GM19328 (cell line): Measurements from ENCODE around the gene BABAM2.
"Not testable (repeated sequence)": the region's sequence is repeated elsewhere in the genome, so short reads cannot be mapped to it uniquely, and the experiment has no call there.

ENCODE experiments used
- ATAC-seq: cut with Tn5 transposase; IDR thresholded peaks from one replicate; pipeline ENCODE4 v1.9.1; 2021; ENCODE audit warnings: mild to moderate bottlenecking, moderate library complexity; ENCODE audit not compliant: unreplicated experiment

The BABAM2 gene

DNA sequence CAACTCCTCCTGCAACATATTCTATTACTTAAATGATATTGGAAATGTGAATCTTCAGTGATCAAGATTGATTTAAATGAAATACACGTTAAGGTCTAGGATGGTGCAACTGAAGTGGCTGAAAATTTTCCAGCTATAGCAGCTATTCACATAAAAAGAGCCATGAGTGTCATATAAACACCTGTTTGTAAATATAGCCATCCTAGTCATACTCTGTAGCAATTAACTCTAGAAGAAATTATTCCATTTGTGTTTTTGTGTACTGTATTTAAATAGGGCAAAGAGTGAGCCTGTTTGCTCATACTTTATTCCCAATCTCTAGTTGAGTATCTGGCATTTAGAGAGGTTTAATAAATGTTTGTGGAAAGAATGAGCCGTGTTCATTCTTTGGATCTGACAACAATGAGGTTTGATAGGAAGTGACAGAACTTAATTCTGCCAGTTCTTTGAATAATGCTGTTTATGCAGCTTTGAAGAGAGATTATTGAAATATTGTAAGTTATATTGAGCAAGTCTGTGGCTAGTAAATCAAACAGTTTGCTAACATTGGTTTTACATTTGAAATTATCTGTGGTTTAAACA is 49.7 kb downstream of the BABAM2 start:
- ATAC-seq: no peak

DNA sequence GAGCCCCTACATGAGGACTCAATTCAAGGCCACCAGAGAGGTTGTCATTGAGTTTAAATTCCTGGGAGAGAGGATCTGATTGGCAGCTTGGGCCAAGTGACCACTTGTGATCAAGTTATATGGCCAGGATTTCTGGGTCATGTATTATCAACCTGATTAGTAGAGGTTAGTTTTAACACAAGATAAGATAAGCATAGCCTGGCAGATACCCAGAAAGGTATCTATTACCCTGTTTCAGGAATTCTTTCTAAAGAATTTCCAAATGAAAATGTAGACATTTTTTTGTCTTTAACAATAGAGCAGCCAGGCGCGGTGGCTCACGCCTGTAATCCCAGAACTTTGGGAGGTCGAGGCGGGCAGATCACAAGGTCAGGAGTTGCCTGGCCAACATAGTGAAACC is 50.5 kb downstream of the BABAM2 start:
- ATAC-seq: no peak

DNA sequence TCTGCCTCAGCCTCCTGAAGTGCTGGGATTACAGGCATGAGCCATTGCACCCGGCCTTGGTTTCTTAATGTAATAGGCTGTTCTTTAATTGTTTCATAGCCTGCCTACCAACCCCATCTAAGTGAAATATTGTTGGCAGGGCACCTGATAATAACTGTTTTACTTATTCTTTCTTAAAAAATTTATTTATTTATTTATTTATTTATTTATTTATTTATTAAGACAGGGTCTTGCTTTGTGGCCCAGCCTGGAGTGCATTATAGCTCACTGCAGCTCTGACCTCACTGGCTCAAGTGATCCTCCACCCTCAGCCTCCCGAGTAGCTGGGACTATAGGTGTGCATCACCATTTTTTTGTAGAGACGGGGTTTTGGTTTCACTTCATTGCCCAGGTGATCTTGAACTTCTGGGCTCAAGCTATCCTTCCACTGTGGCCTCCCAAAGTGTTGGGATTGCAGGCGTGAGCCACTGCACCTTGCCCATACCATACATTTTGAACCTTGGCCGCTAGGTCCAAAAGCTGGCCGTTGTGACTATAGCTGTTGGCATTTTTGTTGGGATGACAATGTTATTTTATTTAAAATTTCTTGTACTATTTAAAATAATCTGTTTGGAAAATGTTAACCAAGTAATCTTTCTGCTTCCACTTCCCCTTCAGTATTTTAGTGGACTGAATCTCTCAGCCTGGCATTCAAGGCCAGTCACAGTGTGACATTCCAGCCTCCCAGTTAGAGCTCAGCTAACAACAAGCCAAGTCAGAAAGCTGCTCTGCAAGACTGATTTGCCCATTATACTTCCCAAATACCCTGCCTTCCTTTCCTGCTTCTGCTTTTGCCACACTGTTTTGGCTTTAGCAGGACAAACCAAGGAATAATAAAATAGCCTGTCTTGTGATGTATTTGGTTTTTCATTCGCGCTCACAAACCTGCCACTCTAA is 52.4 kb downstream of the BABAM2 start:
- ATAC-seq: no peak

DNA sequence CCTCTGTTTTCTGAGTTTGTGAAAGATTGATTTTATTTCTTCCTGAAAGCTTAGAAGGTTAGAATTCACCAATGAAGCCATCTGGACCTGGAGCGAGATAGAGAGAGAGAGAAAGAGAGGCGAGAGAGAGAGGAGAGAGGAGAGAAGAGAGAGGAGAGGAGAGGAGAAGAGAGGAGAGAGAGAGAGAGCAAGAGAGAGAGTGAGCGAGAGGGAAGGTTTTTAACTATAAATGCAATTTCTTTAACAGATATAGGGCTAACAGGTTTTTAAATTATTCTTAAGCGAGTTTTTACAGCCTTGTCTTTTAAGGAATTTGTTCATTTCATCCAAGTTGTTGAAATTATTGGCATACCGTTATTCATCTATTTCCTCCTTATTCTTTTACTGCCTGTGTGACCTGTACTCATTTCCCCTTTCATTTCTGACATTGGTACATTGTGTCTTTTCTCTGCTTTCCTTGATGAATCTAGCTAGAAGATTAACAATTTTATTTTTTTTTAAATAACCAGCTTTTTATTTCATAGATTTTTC is 56.1 kb downstream of the BABAM2 start:
- no peak for ATAC-seq

DNA sequence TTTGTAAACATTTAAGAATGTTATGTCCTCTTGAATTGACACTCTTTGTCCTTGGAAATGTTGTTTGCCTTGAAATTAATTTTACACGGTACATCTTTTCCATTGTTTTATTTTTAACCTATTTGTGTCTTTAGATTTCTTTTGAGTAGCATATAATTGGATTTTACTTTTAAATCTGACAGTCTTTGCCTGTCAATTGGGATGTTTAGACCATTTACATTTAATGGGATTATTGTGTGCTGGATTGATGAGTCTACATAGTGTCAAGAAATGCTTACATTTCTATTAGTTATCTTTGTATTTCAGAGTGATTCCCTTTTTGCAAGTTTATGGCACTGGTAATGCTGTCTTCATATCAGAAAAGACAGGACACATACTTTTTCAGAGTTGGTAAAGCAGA is 61.5 kb downstream of the BABAM2 start:
- ATAC-seq: no peak

DNA sequence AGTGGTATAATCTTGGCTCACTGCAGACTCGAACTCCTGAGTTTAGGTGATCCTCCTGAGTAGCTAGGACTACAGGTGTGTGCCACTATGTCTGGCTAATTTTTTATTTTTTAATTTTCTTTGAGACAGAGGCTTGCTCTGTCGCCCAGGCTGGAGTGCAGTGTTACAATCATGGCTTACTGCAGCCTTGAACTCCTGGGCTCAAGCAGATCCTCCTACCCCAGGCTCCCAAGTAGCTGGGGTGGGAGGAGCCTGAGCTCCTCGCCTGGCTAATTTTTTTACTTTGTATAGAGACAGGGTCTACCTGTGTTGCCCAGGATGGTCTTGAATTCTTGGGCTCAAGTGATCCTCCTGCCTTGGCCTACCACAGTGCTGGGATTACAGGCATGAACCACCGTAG is 62.5 kb downstream of the BABAM2 start:
- no peak for ATAC-seq

DNA sequence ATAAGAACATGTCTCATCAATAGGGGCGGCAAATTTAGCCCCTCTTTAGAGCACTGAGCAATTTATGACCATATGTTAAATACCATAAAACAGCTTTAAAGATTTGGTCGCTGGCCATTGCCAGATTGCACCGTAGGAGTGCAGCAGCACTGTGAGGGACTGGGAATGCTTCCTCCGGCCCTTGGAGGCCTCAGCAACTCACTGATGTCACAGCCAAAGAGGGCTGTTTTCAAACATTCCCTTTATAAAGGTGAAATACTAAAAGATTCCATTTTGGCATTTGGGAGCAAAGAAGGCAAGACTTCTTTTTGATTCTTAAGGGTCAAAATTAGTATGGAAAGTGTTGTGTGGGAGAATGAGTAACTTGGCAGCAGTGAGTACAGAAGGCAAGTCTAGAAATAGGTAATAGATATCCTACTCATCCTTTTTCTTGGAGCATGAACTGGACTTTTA is 63.7 kb downstream of the BABAM2 start:
- no peak for ATAC-seq

DNA sequence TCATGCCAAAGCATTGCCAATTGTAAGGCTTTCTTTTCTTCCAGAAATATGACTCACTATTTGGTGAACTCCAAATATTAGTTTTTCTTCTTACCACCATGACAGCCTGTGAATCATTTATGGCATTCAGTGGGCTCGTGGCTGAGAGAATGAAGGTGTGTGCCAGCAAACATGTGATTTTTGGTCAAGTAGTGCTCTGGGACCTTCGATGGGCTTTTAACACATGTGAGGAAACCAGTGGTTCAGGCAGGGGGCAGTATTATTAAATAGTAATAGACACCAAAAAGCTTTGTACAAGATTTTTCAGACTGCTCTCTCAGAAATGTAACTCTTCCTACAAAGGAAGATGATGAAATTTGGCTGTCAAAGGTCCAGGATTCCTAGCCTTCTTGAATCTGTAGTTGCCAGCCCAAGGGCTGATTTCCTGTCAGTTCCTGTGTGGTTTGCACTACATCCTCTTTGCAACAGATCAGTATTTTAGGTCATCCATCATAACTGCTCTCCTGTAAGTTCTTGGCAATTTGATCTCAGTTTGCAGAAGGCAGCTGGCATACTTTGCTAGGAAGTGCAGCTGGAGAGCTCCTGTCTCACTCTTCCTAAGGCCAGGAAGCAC is 64.3 kb downstream of the BABAM2 start:
- ATAC-seq: no peak

DNA sequence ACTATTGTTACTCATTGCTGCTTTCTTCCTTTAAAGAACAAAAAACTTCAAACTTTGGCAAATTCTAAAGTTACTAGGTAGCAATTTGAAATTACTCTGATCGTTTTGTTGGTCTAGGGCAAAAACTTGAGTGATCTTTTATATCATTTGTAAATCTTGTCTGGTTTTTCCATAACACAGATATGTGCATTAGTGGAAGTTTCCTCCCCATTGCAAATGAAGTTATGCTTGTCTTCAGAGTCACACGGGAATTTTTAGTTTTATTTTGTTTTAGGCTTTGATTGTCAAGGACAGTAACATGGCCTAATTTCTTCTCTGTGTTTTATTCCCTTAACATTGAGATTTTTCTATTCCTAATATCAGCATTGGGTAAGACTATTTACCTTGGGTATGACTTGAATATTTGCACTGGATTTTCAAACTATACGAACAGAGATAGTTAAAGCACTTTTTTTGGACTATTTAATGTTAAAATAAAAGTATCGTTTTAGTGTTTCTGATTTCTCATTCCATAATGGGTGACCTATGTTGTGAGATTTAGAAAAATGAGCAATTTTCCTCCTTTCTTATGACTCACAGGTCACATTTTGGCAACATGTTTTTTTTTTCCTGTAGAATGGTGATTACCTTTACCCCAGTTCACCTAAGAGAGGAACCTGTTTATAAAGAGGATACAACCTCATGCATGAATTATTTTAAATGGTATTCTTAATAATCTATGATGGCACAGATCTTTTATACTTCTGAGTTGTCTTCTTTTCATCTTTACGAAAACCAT is 65.0 kb downstream of the BABAM2 start:
- ATAC-seq: no peak

DNA sequence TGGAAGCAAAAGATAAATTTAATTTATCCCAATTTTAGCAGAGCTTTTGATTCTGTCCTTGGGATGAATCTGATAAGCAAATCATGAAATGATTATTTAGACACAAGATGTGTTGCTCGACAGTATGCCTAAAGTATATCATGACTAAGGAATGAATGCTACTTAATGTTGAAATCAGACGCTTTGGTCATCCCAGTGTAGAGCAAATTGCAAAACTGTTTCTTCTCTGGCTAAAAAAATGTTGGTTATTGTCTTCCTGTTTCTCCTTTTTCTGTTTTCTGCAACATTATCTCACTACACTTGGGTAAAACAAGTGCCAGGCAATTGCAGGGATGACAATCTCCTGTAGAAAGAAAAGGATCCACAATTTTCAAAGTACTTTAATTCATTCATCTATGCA is 66.4 kb downstream of the BABAM2 start:
- no peak for ATAC-seq

DNA sequence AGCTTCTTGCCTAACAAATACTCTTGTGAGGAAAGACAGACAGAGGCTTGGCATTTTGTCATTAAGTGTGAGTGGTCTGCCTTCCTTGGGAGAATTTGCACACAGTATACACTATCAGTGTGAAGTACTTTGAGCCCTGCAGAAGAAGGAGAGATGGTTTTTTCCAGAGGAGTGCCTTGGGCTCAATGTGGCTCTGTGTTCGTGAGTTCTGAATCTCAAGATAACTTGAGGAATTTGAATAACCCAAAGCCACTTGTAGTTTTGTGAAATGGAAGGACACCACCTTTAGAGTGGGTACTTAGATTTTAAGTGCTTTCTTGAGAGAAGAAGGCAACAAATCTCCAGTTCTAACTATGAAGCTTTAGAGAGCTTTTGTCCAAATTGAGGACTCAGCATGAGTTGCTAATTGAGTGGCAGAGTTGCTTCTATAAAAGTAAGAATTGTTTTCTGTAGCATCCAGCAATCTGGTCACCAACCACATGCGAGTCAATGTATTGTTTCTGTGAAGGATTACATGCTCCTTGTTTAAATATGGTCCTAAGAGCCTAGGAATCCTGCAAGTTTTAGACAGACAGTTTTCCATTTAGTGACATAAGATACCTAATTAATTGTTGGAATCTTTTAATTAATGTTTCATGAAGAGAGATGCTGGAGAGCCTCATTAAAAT is 68.3 kb downstream of the BABAM2 start:
- no peak for ATAC-seq

DNA sequence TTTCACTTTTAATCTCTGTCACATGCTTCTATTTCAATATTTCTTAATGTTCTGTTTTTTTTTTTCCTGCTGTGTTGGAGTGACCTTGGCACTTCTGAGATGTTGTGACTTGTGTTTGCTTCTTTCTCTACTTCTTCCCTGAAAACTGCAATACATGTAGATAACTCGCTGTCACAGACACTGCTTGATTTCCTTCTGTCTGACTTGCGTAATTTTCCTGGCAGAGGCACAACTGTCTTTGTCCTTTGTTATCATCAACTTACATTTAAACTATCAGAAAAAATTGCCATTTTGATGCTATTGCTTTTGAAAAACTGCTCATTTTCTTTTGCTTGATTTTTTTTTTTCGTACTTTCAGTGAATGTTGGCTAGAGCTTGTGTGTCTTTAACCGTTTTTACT is 69.0 kb downstream of the BABAM2 start:
- ATAC-seq: no peak

DNA sequence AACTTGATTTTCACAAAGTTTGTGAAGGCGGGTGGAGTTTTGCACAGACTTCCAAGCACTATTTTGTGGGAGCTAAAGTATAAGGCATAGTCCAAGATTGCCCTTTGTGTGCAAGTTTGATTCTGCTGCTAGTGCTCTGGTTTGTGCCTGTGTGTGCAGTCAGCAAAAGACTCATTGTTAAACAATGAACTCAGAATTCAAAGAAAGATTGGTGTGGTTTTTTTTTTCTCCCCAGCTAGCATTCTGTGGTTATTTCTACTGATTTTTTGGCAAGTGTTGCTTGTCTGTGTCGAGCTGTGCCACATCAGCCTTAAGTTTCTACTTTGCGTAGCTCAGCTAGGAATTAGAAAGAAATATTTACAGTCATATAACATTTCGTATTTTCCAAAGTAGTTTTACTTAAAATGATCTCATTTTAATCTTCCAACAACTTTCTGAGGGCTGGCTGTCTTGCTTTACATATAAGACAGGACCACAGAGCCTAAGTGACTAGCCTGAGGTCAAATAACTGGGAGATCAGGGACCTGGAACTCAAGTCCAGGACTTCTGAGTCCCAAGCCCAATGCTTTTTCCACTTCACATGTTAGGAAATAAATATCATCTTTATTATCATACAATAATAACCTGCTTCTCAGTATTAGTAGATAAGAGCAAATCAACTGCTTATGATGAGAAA is 69.8 kb downstream of the BABAM2 start:
- ATAC-seq: no peak

DNA sequence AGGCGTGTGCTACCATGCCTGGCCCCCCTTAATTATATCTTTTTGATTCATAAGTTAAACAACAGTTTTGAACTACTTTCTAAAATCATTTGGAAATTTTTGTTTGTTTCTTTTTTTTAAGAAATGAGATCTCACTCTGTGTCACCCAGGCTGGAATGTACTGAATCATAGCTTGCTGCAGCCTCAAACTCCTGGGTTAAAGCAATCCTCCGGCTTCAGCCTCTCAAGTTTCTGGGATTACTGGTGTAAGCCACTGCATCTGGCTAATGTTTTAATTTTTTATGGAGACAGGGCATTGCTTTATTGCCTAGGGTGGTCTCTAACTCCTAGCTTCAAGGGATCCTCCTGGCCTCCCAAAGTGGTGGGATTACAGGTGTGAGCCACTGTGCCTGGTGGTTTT is 71.5 kb downstream of the BABAM2 start:
- ATAC-seq: no peak

DNA sequence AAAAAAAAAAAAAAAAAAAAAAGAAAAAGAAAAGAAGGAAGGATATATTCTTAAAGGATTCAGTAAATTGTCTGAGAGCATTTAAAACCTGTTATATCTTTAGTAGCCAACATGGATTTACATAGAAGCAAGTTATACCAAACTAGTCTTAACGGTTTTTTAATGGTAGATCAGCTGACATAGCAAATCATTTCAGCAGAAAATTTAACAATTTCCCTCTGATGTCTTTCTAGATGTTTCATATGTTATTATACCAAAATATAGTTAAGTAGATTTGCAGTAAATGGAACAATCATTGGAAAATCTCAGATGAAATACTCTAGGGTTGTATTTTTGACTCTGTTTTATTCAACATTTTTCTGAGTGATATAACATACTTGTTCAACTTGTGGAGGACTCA is 72.9 kb downstream of the BABAM2 start:
- no peak for ATAC-seq

DNA sequence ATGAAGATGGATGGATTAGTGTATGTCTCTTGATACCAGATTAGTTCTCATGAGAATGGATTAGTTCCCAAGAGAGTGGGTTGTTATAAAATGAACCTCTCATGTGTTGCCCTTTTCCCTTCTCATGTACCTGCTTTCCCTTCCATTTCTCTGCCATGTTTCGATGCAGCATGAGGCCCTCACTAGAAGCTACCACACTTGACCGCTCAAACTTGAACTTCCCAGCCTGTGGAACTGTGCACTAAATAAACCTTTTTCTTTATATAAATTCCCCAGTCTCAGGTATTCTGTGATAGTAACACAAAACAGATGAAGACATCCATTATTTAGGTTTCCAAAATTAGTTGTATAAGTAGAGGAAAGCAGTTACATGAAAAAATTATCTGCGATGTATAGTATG is 73.5 kb downstream of the BABAM2 start:
- ATAC-seq: no peak

DNA sequence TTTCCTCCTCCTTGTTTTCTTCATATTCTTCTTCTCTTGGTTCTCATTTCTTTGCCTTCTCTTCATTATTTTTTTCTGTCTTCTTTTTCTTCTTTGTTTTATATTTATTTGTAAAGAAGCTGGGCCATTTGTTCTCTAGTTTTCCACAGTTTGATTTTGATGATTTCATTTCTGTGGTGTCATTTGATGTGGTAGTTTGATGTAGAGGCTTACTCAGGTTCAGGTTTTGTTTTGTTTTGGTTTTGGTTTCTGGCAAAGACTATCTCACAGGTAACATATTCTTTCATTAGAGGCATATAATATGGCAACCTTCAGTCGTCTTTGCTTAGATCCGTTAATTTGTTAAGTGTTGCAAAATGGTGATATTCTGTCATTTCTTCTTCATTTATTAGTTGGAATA is 75.3 kb downstream of the BABAM2 start:
- ATAC-seq: no peak

DNA sequence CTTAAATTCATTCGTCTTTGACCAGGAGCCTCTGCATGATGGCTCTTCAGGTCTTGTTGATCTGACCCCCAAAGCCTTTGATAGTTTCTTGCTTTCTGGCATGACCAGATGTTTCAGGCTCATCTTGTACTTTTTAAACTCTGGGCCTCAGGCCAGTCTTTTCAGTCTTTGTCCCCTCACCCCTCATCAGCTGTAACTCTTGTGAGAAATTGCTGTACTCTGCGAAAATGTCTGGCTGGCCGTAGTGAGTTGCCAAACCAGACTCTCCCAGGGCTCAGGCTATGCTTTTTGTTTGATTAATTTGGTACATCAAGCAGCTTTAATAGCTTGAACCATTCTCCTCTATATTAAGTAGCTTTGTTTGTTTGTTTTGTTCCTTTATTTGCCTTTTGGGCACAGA is 75.9 kb downstream of the BABAM2 start:
- no peak for ATAC-seq

DNA sequence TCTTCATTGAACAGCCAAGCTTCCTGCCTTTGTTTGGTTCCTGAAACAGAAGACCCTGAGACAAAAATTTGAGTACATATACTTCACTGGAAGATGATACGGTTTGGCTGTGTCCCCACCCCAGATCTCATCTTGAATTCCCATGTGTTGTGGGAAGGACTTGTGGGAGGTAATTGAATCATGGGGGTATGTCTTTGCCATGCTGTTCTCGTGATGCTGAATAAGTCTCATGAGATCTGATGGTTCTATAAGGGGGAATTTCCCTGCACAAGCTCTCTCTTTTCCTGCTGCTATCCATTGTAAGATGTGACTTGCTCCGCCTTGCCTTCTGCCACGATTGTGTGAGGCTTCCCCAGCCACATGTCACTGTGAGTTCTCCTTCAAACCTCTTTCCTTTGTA is 76.5 kb downstream of the BABAM2 start:
- ATAC-seq: no peak

DNA sequence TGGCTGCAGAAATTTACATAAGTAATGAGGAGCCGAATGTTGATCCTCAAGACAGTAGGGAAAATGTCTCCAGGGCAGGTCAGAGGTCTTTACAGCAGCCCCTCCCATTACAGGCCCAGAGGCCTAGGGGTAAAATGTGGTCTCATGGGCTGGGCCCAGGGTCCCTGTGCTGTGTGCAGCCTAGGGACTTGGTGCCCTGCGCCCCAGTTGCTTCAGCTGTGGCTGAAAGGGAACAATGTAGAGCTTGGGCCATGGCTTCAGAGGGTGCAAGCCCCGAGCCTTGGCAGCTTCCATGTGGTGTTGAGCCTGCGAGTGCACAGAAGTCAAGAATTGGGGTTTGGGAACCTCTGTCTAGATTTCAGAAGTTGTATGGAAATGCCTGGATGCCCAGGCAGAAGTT is 77.5 kb downstream of the BABAM2 start:
- ATAC-seq: not testable (repeated sequence)
